Erythroblast (primary cell): ENCODE measurements around the gene FBXW9.

Experiments
- GATA1 ChIP-seq: IDR thresholded peaks from 2 replicates; pipeline ENCODE4 v1.6.1; 2011; ENCODE audit warnings: low read depth, mild to moderate bottlenecking, control low read depth, low read length, moderate library complexity
- POLR2A ChIP-seq: IDR thresholded peaks from 2 replicates; pipeline ENCODE4 v1.6.1; 2011; ENCODE audit warnings: mild to moderate bottlenecking, low read length

DNA sequence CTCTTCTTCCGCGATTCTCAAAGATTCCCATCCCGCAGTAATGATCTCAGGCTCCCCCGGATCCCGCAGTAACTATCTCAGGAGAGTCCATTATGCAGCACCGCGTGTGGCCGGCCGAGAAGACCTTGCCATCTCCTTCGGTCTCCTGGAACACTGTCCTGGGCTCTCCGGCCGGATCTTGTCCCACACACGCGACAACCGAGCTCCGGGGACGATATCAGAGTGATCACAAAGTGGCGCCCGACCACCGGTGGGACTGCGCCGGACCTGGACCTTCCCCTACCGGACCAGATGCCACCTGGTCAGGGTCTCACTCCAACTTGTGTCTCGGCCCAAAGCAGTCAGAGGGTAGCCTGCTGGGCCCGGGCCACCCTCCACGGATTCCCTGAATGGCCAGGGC lies 53.9 kb downstream of the FBXW9 start:
- TF ChIP-seq POLR2A (no peak), GATA1 (no peak)
